Retinal pigment epithelial cell (primary cell): ENCODE results near the gene ARAP2.

Source experiments
- DNase-seq: peaks from one replicate; pipeline ENCODE4 v3.0.0-alpha.2; 2010; ENCODE audit warnings: low read depth
- H3K4me3 ChIP-seq: 2 replicates; pipeline ENCODE4 v1.5.1; 2011; ENCODE audit warnings: mild to moderate bottlenecking, low read length, control low read depth, moderate library complexity
- CTCF ChIP-seq: conservative IDR thresholded peaks from 2 replicates; pipeline ENCODE4 v1.5.1; 2011; ENCODE audit warnings: low read depth, low read length, control low read depth, inconsistent platforms

The ARAP2 gene

DNA sequence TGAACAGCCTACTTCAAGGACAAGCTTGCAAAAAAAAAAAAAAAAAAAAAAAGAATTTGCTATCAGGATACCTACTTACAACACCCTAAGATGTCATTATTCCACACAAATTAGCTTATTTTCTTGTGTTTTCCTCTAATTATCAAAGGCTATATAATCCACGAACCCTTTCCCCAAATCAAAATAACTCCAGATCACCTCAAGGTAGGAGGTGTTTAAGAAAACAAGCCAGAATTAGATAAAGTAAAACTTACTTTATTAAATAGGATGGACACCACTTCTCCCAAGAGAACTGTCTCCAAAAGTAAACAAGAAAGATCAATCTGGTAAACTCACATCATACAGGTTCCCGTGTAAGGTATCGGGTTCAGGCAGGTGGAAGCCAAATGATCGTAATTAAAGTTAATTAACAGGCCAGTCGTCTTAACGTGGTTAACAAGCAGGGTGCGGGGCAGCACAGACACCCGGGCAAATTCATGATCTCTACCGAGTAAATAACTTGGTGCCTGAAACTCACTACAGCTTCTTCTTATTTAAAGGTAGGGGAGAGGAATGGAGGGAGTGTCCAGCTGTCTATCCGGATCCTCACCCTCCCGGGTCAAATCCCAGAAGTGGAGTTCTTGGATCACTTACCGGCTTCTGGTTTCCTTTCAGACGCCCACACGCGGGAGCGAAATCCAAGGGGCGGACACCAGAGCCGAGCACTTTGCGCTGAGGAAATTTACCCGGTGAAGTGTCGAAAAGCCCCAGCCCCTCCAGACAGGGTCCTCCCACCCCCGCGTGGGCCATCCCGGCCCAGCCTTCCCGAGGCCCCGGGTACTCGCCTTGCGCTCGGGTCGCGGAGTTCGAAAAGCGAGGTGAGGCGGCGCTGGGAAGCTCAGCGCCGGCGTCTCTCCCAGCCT lies 708 bp downstream of the ARAP2 start:
- TF ChIP-seq CTCF, result no peak
- no peak for DNase-seq
- H3K4me3 ChIP-seq, result peak overlapping the region; percentile 93

GRCh38 chr4:36242629-36243354 lies 1.5 kb downstream of the ARAP2 start:
- TF ChIP-seq CTCF, result no peak
- peak overlapping the region; percentile 93 for H3K4me3 ChIP-seq
- DNase-seq, result no peak

- no peak for DNase-seq
- TF ChIP-seq CTCF, result no peak
- no peak overlapping the region for H3K4me3 ChIP-seq
Observed at GRCh38 chr4:36241771-36242170, 2.5 kb downstream of the ARAP2 start.

GRCh38 chr4:36237366-36238313 lies 6.7 kb downstream of the ARAP2 start:
- no peak for DNase-seq
- no peak for TF ChIP-seq CTCF

GRCh38 chr4:36236159-36236558 lies 8.2 kb downstream of the ARAP2 start:
- DNase-seq, result no peak
- no peak for TF ChIP-seq CTCF
- H3K4me3 ChIP-seq, result no peak overlapping the region

More at GRCh38 chr4:36237366-36238313, 6.7 kb downstream of the ARAP2 start:
- H3K4me3 ChIP-seq, result no peak overlapping the region

- DNase-seq, result no peak
- no peak overlapping the region for H3K4me3 ChIP-seq
- peak; percentile 9 for TF ChIP-seq CTCF
Observed at GRCh38 chr4:36235306-36235705, 9.0 kb downstream of the ARAP2 start.
